Measurements from ENCODE around the gene NFE2L3. TPM values are rescaled to one million over a fixed set of nuclear protein-coding genes. Genes with fewer than 3 reads are reported as not detected.
"Not testable (repeated sequence)": the region's sequence is repeated elsewhere in the genome, so short reads cannot be mapped to it uniquely, and the experiment has no call there.

Gene NFE2L3
- total and polyA plus RNA-seq, 2 of the 8 experiments (the other 6 are each of a cell fraction or from before 2014, with no cell fraction given): 64.9 to 76.5 TPM

DNA sequence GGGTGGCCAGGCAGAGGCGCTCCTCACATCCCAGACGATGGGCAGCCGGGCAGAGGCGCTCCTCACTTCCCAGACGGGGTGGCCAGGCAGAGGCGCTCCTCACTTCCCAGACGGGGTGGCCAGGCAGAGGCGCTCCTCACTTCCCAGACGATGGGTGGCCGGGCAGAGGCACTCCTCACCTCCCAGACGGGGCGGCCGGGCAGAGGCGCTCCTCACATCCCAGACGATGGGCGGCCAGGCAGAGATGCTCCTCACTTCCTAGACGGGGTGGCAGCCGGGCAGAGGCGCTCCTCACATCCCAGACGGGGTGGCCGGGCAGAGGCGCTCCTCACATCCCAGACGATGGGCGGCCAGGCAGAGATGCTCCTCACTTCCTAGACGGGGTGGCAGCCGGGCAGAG, 24.7 kb downstream of the NFE2L3 start:
- POLR2A ChIA-PET (ENCODE audit: partially characterized antibody); H3K4me3 ChIP-seq (ENCODE audit: extremely low read depth in 1 of 4, insufficient read depth in 2 of 4, low read depth in 3 of 4, low read length in 4 of 4); H2BK12ac ChIP-seq (ENCODE audit: low read depth, low read length); H3K23me2 ChIP-seq (ENCODE audit: low read depth, low read length); H3K27ac ChIP-seq (ENCODE audit: low read depth, low read length); H4K20me1 ChIP-seq (replicated peaks in 1 of 2; ENCODE audit: control insufficient read depth in 1 of 2, insufficient read depth in 2 of 2, low read length in 2 of 2); H3K18ac ChIP-seq (ENCODE audit: extremely low read depth, low read length); H2BK20ac ChIP-seq (ENCODE audit: low read length); H3K4me2 ChIP-seq (ENCODE audit: insufficient read depth in 1 of 2, low read depth in 2 of 2, low read length in 2 of 2); H2BK120ac ChIP-seq (replicated peaks; ENCODE audit: low read depth, low read length); H3K79me1 ChIP-seq (ENCODE audit: low read depth, low read length); H3K14ac ChIP-seq (ENCODE audit: insufficient read length); H3K27me3 ChIP-seq (replicated peaks in 1 of 4; ENCODE audit: control insufficient read depth in 3 of 4, extremely low read depth in 1 of 4, insufficient read depth in 3 of 4, low read length in 3 of 4); H3K23ac ChIP-seq (ENCODE audit: insufficient read length); H2BK15ac ChIP-seq (ENCODE audit: low read length); H3K4ac ChIP-seq (replicated peaks; ENCODE audit: insufficient read length, low read depth, low read length); H3K4me1 ChIP-seq (replicated peaks in 1 of 4; ENCODE audit: control insufficient read depth in 3 of 4, insufficient read depth in 4 of 4, low read length in 3 of 4); H2AK5ac ChIP-seq (ENCODE audit: low read depth, low read length); H4K8ac ChIP-seq (ENCODE audit: extremely low read depth, insufficient read depth, low read length); H4K91ac ChIP-seq (replicated peaks; ENCODE audit: insufficient read length, low read length); FAIRE-seq; H2BK5ac ChIP-seq (ENCODE audit: low read depth, low read length); H2AFZ ChIP-seq (ENCODE audit: low read length); DNase-seq (ENCODE audit: low read depth in 1 of 2, low spot score in 2 of 2); H4K5ac ChIP-seq (ENCODE audit: insufficient read length, low read depth, low read length); H3K9ac ChIP-seq (replicated peaks in 1 of 4; ENCODE audit: extremely low read depth in 1 of 4, low read depth in 3 of 4, low read length in 3 of 4); H3K56ac ChIP-seq (replicated peaks; ENCODE audit: insufficient read length, low read depth, low read length): not testable (repeated sequence)
- Histone ChIP-seq H3K36me3 (ENCODE audit: control insufficient read depth in 2 of 4, insufficient read depth in 4 of 4, low read length in 3 of 4) (peaks cover 3 to 23% (median 6%) of the 10 kb centered on the region in 4 experiments; a peak in 3 of 8 replicates), H3K9me3 (ENCODE audit: insufficient read depth in 2 of 2, low read depth in 1 of 2, low read length in 1 of 2) (peaks cover 0 to 16% of the 10 kb centered on the region in 2 experiments; a peak in 2 of 4 replicates), H3K79me2 (ENCODE audit: control insufficient read depth in 1 of 2, insufficient read depth in 2 of 2, low read length in 2 of 2) (peaks cover 6 to 47% of the 10 kb centered on the region in 2 experiments)
- no CpG with 5 or more reads among the region's 26 CpGs for WGBS, 2 experiments (ENCODE audit: extremely low coverage in 1 of 2, insufficient coverage in 1 of 2, insufficient read length in 1 of 2, insufficient replicate concordance in 2 of 2, low coverage in 1 of 2, low lambda C conversion rate in 2 of 2, missing lambda C conversion rate in 1 of 2)
- CTCF ChIA-PET (ENCODE audit: partially characterized antibody): interaction anchor here (2.6 kb wide), 1 partner anchor 86 kb away, joined by 9 read pairs; no protein-coding TSS in a partner anchor

DNA sequence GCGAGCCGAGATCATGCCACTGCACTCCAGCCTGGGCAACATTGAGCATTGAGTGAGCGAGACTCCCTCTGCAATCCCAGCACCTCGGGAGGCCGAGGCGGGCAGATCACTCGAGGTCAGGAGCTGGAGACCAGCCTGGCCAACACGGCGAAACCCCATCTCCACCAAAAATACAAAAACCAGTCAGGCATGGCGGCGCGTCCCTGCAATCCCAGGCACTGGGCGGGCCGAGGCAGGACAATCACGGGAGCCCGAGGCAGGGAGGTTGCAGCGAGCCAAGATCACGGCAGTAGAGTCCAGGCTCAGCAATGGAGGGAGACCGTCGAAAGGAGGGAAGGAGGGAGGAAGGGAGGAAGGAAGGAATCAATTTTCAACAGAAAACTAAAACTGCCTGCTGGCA, 25.3 kb downstream of the NFE2L3 start:
- not testable (repeated sequence) for H4K91ac ChIP-seq (replicated peaks; ENCODE audit: insufficient read length, low read length); H3K4me2 ChIP-seq (ENCODE audit: insufficient read depth in 1 of 2, low read depth in 2 of 2, low read length in 2 of 2); H3K56ac ChIP-seq (replicated peaks; ENCODE audit: insufficient read length, low read depth, low read length); H2BK12ac ChIP-seq (ENCODE audit: low read depth, low read length); H2BK15ac ChIP-seq (ENCODE audit: low read length); H2AFZ ChIP-seq (ENCODE audit: low read length); H2AK5ac ChIP-seq (ENCODE audit: low read depth, low read length); FAIRE-seq; H3K4me3 ChIP-seq (ENCODE audit: extremely low read depth in 1 of 4, insufficient read depth in 2 of 4, low read depth in 3 of 4, low read length in 4 of 4); H2BK120ac ChIP-seq (replicated peaks; ENCODE audit: low read depth, low read length); H3K27ac ChIP-seq (ENCODE audit: low read depth, low read length); H2BK20ac ChIP-seq (ENCODE audit: low read length); H3K23me2 ChIP-seq (ENCODE audit: low read depth, low read length); H3K4ac ChIP-seq (replicated peaks; ENCODE audit: insufficient read length, low read depth, low read length); H4K5ac ChIP-seq (ENCODE audit: insufficient read length, low read depth, low read length); H3K23ac ChIP-seq (ENCODE audit: insufficient read length); H3K4me1 ChIP-seq (replicated peaks in 1 of 4; ENCODE audit: control insufficient read depth in 3 of 4, insufficient read depth in 4 of 4, low read length in 3 of 4); DNase-seq (ENCODE audit: low read depth in 1 of 2, low spot score in 2 of 2); H4K20me1 ChIP-seq (replicated peaks in 1 of 2; ENCODE audit: control insufficient read depth in 1 of 2, insufficient read depth in 2 of 2, low read length in 2 of 2); H4K8ac ChIP-seq (ENCODE audit: extremely low read depth, insufficient read depth, low read length); H3K9ac ChIP-seq (replicated peaks in 1 of 4; ENCODE audit: extremely low read depth in 1 of 4, low read depth in 3 of 4, low read length in 3 of 4); H3K27me3 ChIP-seq (replicated peaks in 1 of 4; ENCODE audit: control insufficient read depth in 3 of 4, extremely low read depth in 1 of 4, insufficient read depth in 3 of 4, low read length in 3 of 4); H3K79me1 ChIP-seq (ENCODE audit: low read depth, low read length); H3K18ac ChIP-seq (ENCODE audit: extremely low read depth, low read length); H3K14ac ChIP-seq (ENCODE audit: insufficient read length); H2BK5ac ChIP-seq (ENCODE audit: low read depth, low read length)
- ChIA-PET CTCF (ENCODE audit: partially characterized antibody) (interaction anchor here (2.6 kb wide), 1 partner anchor 87 kb away, joined by 9 read pairs; no protein-coding TSS in a partner anchor), POLR2A (ENCODE audit: partially characterized antibody) (interaction anchor here (1.0 to 4.0 kb wide), 2 partner anchors 11 to 20 kb away, joined by 4 to 26 read pairs; no protein-coding TSS in a partner anchor)
- WGBS, 2 experiments (ENCODE audit: extremely low coverage in 1 of 2, insufficient coverage in 1 of 2, insufficient read length in 1 of 2, insufficient replicate concordance in 2 of 2, low coverage in 1 of 2, low lambda C conversion rate in 2 of 2, missing lambda C conversion rate in 1 of 2): 86% methylated on average over 13 of the region's 20 CpGs; no CpG with 5 or more reads in 1 of the 2 experiments
- H3K9me3 ChIP-seq (ENCODE audit: insufficient read depth in 2 of 2, low read depth in 1 of 2, low read length in 1 of 2): peaks cover 0 to 16% of the 10 kb centered on the region in 2 experiments; a peak in 2 of 4 replicates
- H3K36me3 ChIP-seq (ENCODE audit: control insufficient read depth in 2 of 4, insufficient read depth in 4 of 4, low read length in 3 of 4): peaks cover 3 to 23% (median 6%) of the 10 kb centered on the region in 4 experiments; a peak in 3 of 8 replicates
- H3K79me2 ChIP-seq (ENCODE audit: control insufficient read depth in 1 of 2, insufficient read depth in 2 of 2, low read length in 2 of 2): peaks cover 6 to 41% of the 10 kb centered on the region in 2 experiments
